K562 (cell line): ENCODE results near the gene HSF5. TPM values are rescaled to one million over a fixed set of nuclear protein-coding genes. Genes with fewer than 3 reads are reported as not detected.
A peak's percentile ranks its signal among the peaks of the same experiment; 100 is the strongest.

Experiments
- ADNP ChIP-seq: fragments of 200-800 bp; sonication (Bioruptor generic); IDR thresholded peaks from 2 replicates; pipeline ENCODE4 v1.6.1; 2016; ENCODE audit warnings: missing genetic modification characterization, missing compliant biosample characterization
- ARHGAP35 ChIP-seq: fragments of 450-650 bp; IDR thresholded peaks from 2 replicates; pipeline ENCODE4 v1.6.1; 2018; ENCODE audit not compliant: partially characterized antibody
- BCOR ChIP-seq: fragments of 450-650 bp; IDR thresholded peaks from 2 replicates; pipeline ENCODE4 v1.6.1; 2016
- CHD1 ChIP-seq: fragments of 200-600 bp; sonication (generic); IDR thresholded peaks from one replicate; pipeline ENCODE4 v1.6.1; 2012; ENCODE audit warnings: mild to moderate bottlenecking, moderate library complexity, low read length, inconsistent platforms
- HSF4 ChIP-seq: fragments of 250-450 bp; sonication (Bioruptor Pico); IDR thresholded peaks from 2 replicates; pipeline ENCODE4 v2.1.2; 2022; ENCODE audit warnings: mild to moderate bottlenecking, moderate library complexity, borderline replicate concordance
- MTA1 ChIP-seq: fragments of 450-650 bp; IDR thresholded peaks from 2 replicates; pipeline ENCODE4 v1.6.1; 2017; ENCODE audit warnings: borderline replicate concordance
- NR2F6 ChIP-seq: fragments of 450-650 bp; formaldehyde crosslinking; IDR thresholded peaks from 2 replicates; pipeline ENCODE4 v1.4.0; 2020; ENCODE audit warnings: mild to moderate bottlenecking
- RCOR1 ChIP-seq, 2 experiments: IDR thresholded peaks; 2 replicates each; pipeline ENCODE4 v1.6.1; 2012; ENCODE audit warnings: low read depth in 2 of 2, low read length in 2 of 2, borderline replicate concordance in 1 of 2, improper control_type of control experiment in 1 of 2
- SRF ChIP-seq, 2 experiments: fragments of 250-450, 450-650 bp in 1 of 2; sonication (Bioruptor Pico) in 1 of 2; sonication (generic) in 1 of 2; formaldehyde crosslinking; IDR thresholded peaks; 2 replicates each; pipeline versions ENCODE4 v1.5.0 to v1.5.1; 2020 to 2022; ENCODE audit warnings: mild to moderate bottlenecking in 1 of 2, missing genetic modification reagents in 1 of 2
- STAT5A ChIP-seq: IDR thresholded peaks from 2 replicates; pipeline ENCODE4 v1.6.1; 2012; ENCODE audit warnings: low read length, inconsistent platforms, borderline replicate concordance
- TAF15 ChIP-seq: fragments of 200-400 bp; formaldehyde crosslinking; IDR thresholded peaks from 2 replicates; pipeline ENCODE4 v1.6.1; 2017; ENCODE audit warnings: mild to moderate bottlenecking, low read depth, low read length, moderate library complexity
- ZC3H11A ChIP-seq: IDR thresholded peaks from 2 replicates; pipeline ENCODE4 v1.6.1; 2012; ENCODE audit warnings: low read depth, low read length, improper control_type of control experiment
- ZNF384 ChIP-seq: IDR thresholded peaks from 2 replicates; pipeline ENCODE4 v1.6.1; 2012; ENCODE audit warnings: low read depth, low read length, improper control_type of control experiment
- ZNF696 ChIP-seq: fragments of 250-450 bp; sonication (Bioruptor Pico); conservative IDR thresholded peaks from 2 replicates; pipeline ENCODE4 v1.4.0; 2020; ENCODE audit warnings: mild to moderate bottlenecking, moderate library complexity
- polyA plus RNA-seq, 8 experiments: library from polyadenylated mRNA; depleted of rRNA in 4 of 8; stranded (reverse) in 5 of 8; unstranded in 3 of 8; fragments of >200 nt; fragmentation: Nextera tagmentation in 2 of 8; fragmentation: Illumina TruSeq in 1 of 8; extraction: Ambion mirVana in 2 of 8; extraction: Trizol in 1 of 8; gene quantifications; 2 replicates each; pipeline versions ENCODE4 v1.2.1 to v1.2.3, GENCODE V29; 2011 to 2014; ENCODE audit warnings: inconsistent platforms in 1 of 8, missing spikeins in 1 of 8
- total RNA-seq, 7 experiments: library from RNA; depleted of rRNA in 6 of 7; stranded (reverse); fragments of >200 nt in 6 of 7; fragmentation: Illumina TruSeq in 2 of 7; extraction: Trizol in 2 of 7; gene quantifications; 2 replicates each; pipeline versions ENCODE4 v1.2.1 to v1.2.3, GENCODE V29; 2011 to 2021; ENCODE audit warnings: low replicate concordance in 1 of 7
- TF ChIP-seq, protein P1 (sequence below), 2 experiments: fragments of 150-350 bp in 1 of 2; IDR thresholded peaks; 2 replicates each; pipeline ENCODE4 v1.6.1; 2012 to 2016; ENCODE audit warnings: low read depth in 2 of 2, low read length in 2 of 2, mild to moderate bottlenecking in 1 of 2, moderate library complexity in 1 of 2
- TF ChIP-seq, protein P2 (sequence below): fragments of 450-650 bp; IDR thresholded peaks from 2 replicates; pipeline ENCODE4 v1.7.0; 2016; ENCODE audit warnings: borderline replicate concordance
- TF ChIP-seq, protein P3 (sequence below), 2 experiments: fragments of 450-650 bp in 1 of 2; IDR thresholded peaks; 2 replicates each; pipeline ENCODE4 v1.6.1; 2011 to 2017; ENCODE audit warnings: low read depth in 2 of 2, antibody characterized with exemption in 1 of 2, borderline replicate concordance in 1 of 2, low read length in 1 of 2, mild to moderate bottlenecking in 1 of 2, mixed read lengths in 1 of 2; ENCODE audit not compliant: control insufficient read depth in 1 of 2

Gene HSF5
- total and polyA plus RNA-seq, 9 of the 15 experiments (the other 6 are each of a cell fraction or from before 2014, with no cell fraction given): 0.04 TPM; not detected in 8

DNA sequence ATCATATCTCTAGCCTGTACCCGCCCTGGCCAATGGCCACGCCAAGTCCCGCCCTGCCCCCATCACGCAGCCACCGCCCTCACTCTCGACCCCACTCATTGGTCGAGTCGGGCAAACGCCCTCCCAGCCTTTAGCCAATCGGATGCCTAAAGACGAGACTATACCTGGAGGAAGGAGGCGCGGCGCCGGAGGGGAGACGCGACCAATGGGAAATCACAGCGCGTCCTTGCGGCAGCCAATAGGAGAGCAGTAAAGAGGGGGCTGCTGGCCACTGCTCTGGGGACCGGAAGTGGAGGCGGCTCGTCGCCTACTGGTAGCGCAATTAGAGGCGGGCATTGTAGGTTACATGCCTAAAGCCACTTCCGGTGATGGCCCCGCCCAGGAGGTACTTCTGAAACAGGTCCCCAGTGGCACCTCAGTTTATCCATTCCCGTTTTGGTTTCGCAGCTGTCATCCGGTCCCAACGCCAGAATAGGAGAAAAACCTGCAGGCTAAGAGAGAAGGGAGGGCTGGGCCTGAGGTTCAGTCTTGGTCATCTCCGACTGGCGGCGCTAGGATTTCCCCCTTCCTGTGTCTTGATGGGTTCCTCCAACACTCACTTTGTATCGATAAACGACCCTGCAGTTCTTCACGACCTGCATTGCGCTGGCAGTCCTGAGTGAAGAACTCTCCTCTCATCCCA is 29.9 kb upstream of the HSF5 start (continued):
- no peak for TF ChIP-seq STAT5A
- no peak for TF ChIP-seq ZNF384
- TF ChIP-seq CHD1: peak; percentile 43
- TF ChIP-seq ZNF696 (CRISPR knock-in tag): no peak
- TF ChIP-seq HSF4 (CRISPR knock-in tag): no peak
- no peak for TF ChIP-seq ZC3H11A
- TF ChIP-seq, protein P1, sequence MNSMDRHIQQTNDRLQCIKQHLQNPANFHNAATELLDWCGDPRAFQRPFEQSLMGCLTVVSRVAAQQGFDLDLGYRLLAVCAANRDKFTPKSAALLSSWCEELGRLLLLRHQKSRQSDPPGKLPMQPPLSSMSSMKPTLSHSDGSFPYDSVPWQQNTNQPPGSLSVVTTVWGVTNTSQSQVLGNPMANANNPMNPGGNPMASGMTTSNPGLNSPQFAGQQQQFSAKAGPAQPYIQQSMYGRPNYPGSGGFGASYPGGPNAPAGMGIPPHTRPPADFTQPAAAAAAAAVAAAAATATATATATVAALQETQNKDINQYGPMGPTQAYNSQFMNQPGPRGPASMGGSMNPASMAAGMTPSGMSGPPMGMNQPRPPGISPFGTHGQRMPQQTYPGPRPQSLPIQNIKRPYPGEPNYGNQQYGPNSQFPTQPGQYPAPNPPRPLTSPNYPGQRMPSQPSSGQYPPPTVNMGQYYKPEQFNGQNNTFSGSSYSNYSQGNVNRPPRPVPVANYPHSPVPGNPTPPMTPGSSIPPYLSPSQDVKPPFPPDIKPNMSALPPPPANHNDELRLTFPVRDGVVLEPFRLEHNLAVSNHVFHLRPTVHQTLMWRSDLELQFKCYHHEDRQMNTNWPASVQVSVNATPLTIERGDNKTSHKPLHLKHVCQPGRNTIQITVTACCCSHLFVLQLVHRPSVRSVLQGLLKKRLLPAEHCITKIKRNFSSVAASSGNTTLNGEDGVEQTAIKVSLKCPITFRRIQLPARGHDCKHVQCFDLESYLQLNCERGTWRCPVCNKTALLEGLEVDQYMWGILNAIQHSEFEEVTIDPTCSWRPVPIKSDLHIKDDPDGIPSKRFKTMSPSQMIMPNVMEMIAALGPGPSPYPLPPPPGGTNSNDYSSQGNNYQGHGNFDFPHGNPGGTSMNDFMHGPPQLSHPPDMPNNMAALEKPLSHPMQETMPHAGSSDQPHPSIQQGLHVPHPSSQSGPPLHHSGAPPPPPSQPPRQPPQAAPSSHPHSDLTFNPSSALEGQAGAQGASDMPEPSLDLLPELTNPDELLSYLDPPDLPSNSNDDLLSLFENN (IDR thresholded peaks at IDR 0.05; ENCODE audit: low read depth in 2 of 2, low read length in 2 of 2): peak in 1 of 2 experiments; percentile 55; a peak in 2 of 4 replicates
- 0 out of 2 replicates have a peak, but pooled peaks have one; percentile 41 for TF ChIP-seq BCOR
- no peak for TF ChIP-seq ADNP (tag)
- TF ChIP-seq NR2F6: no peak
- TF ChIP-seq MTA1: peak; percentile 94
- TF ChIP-seq SRF (CRISPR knock-in tag; IDR thresholded peaks at IDR 0.05): peak in 1 of 2 experiments; percentile 82; a peak in 2 of 4 replicates
- no peak for TF ChIP-seq TAF15
- TF ChIP-seq, protein P2, sequence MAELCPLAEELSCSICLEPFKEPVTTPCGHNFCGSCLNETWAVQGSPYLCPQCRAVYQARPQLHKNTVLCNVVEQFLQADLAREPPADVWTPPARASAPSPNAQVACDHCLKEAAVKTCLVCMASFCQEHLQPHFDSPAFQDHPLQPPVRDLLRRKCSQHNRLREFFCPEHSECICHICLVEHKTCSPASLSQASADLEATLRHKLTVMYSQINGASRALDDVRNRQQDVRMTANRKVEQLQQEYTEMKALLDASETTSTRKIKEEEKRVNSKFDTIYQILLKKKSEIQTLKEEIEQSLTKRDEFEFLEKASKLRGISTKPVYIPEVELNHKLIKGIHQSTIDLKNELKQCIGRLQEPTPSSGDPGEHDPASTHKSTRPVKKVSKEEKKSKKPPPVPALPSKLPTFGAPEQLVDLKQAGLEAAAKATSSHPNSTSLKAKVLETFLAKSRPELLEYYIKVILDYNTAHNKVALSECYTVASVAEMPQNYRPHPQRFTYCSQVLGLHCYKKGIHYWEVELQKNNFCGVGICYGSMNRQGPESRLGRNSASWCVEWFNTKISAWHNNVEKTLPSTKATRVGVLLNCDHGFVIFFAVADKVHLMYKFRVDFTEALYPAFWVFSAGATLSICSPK: no peak
- TF ChIP-seq ARHGAP35: no peak
- 0 out of 4 replicates have a peak, but pooled peaks of 1 of the 2 experiments have one; percentile 3 for TF ChIP-seq RCOR1 (IDR thresholded peaks at IDR 0.05; ENCODE audit: borderline replicate concordance in 1 of 2, low read depth in 2 of 2, low read length in 2 of 2)
- TF ChIP-seq, protein P3, sequence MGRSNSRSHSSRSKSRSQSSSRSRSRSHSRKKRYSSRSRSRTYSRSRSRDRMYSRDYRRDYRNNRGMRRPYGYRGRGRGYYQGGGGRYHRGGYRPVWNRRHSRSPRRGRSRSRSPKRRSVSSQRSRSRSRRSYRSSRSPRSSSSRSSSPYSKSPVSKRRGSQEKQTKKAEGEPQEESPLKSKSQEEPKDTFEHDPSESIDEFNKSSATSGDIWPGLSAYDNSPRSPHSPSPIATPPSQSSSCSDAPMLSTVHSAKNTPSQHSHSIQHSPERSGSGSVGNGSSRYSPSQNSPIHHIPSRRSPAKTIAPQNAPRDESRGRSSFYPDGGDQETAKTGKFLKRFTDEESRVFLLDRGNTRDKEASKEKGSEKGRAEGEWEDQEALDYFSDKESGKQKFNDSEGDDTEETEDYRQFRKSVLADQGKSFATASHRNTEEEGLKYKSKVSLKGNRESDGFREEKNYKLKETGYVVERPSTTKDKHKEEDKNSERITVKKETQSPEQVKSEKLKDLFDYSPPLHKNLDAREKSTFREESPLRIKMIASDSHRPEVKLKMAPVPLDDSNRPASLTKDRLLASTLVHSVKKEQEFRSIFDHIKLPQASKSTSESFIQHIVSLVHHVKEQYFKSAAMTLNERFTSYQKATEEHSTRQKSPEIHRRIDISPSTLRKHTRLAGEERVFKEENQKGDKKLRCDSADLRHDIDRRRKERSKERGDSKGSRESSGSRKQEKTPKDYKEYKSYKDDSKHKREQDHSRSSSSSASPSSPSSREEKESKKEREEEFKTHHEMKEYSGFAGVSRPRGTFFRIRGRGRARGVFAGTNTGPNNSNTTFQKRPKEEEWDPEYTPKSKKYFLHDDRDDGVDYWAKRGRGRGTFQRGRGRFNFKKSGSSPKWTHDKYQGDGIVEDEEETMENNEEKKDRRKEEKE (IDR thresholded peaks at IDR 0.05; ENCODE audit: borderline replicate concordance in 1 of 2, control insufficient read depth in 1 of 2, low read depth in 2 of 2, low read length in 1 of 2): peak in 1 of 2 experiments; percentile 70; a peak in 2 of 4 replicates
